Fibroblast of villous mesenchyme (primary cell): ENCODE data around the gene METTL5. TPM values are rescaled to one million over a fixed set of nuclear protein-coding genes. Genes with fewer than 3 reads are reported as not detected.

Source experiments
- DNase-seq: peaks from one replicate; pipeline ENCODE4 v3.0.0-alpha.2; 2010; ENCODE audit warnings: low read depth
- H3K4me3 ChIP-seq: 2 replicates; pipeline ENCODE4 v1.5.1; 2011; ENCODE audit warnings: low read depth, mild to moderate bottlenecking, low read length
- CTCF ChIP-seq: IDR thresholded peaks from 2 replicates; pipeline ENCODE4 v1.5.1; 2012; ENCODE audit warnings: low read depth, mild to moderate bottlenecking, low read length; ENCODE audit not compliant: insufficient read depth
- total RNA-seq: library from RNA; depleted of rRNA; stranded (reverse); fragments of >200 nt; gene quantifications from 2 replicates; pipeline ENCODE4 v1.2.3, GENCODE V29; 2012

METTL5 gene
- total RNA-seq, 1 donor: 51.8 TPM

- no peak for TF ChIP-seq CTCF
Observed at GRCh38 chr2:169768262-169768995, 56.3 kb downstream of the METTL5 start.

GRCh38 chr2:169767243-169767888, 57.3 kb downstream of the METTL5 start:
- no peak overlapping the region for H3K4me3 ChIP-seq
- DNase-seq: peak; percentile 67
- peak; percentile 77 for TF ChIP-seq CTCF

More at GRCh38 chr2:169768262-169768995, 56.3 kb downstream of the METTL5 start:
- DNase-seq: no peak
- H3K4me3 ChIP-seq: peak overlapping the region; percentile 46

- DNase-seq: no peak
- no peak overlapping the region for H3K4me3 ChIP-seq
- no peak for TF ChIP-seq CTCF
Observed at GRCh38 chr2:169765523-169765922, 59.2 kb downstream of the METTL5 start.

- no peak overlapping the region for H3K4me3 ChIP-seq
- no peak for TF ChIP-seq CTCF
- DNase-seq: no peak
Observed at GRCh38 chr2:169761970-169762292, 62.8 kb downstream of the METTL5 start.

Other genes starting within 250 kb of the METTL5 start
- gene PPIG, start 240.6 kb downstream of the METTL5 start, total RNA-seq: 21.6 and 35.8 TPM in 2 replicates
- gene CFAP210, start 130.5 kb downstream of the METTL5 start, total RNA-seq: not detected in 2 replicates
- 2.6 and 3.5 TPM in 2 replicates for gene PHOSPHO2, start 130.4 kb downstream of the METTL5 start, total RNA-seq
- 1.6 and 4.3 TPM in 2 replicates for gene KLHL23, start 91.1 kb downstream of the METTL5 start, total RNA-seq
- gene SSB, start 26.0 kb downstream of the METTL5 start, total RNA-seq: 91.5 and 125 TPM in 2 replicates
- 34.1 and 56.1 TPM in 2 replicates for gene UBR3, start 2.5 kb upstream of the METTL5 start, total RNA-seq